Measurements from ENCODE around the gene MALRD1. TPM values are rescaled to one million over a fixed set of nuclear protein-coding genes. Genes with fewer than 3 reads are reported as not detected.

The MALRD1 gene
- total RNA-seq = under 1 TPM; 0.29 to 0.41 TPM

DNA sequence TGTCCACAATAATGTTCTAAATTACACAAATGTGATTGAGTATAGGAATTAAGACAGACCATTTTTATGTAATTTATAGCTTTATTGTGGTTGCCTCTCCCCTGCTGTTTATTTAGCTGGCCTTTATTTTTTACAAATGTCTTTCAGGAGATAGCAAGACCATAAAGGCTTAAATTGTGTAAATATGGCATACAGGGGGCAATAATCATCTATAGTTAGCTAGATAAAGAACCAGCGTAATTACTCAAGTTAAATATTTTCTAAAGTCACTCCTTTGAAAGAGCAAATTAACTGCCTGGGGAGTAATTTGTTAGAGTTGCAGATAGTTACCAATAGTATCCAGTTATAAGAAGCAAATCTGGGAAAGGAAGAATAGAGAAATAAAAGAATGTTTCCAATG lies at the start of gene MALRD1:
MALRD1 (plus strand) TSS at position 313 of the 400 bp plus-strand sequence. CDS start 138 bp downstream, outside the sequence.
- no peaks in the 10 kb centered on the region for H3K36me3 Mint-ChIP-seq (ENCODE audit: low read depth)
- ATAC-seq (no peak), DNase-seq (no peak)
- no peaks in the 10 kb centered on the region for H3K4me1 Mint-ChIP-seq (ENCODE audit: low read depth)
- peaks cover 9% of the 10 kb centered on the region for H3K9me3 Mint-ChIP-seq
- intact Hi-C loops (cut with micrococcal nuclease) = no loop called here
- no peak within 1 kb of the TSS for H3K27ac Mint-ChIP-seq
- ChIA-PET POLR2A (no interaction called here), CTCF (no interaction called here)
- no peak within 1 kb of the TSS for H3K4me3 Mint-ChIP-seq
- TF ChIP-seq, protein P1, sequence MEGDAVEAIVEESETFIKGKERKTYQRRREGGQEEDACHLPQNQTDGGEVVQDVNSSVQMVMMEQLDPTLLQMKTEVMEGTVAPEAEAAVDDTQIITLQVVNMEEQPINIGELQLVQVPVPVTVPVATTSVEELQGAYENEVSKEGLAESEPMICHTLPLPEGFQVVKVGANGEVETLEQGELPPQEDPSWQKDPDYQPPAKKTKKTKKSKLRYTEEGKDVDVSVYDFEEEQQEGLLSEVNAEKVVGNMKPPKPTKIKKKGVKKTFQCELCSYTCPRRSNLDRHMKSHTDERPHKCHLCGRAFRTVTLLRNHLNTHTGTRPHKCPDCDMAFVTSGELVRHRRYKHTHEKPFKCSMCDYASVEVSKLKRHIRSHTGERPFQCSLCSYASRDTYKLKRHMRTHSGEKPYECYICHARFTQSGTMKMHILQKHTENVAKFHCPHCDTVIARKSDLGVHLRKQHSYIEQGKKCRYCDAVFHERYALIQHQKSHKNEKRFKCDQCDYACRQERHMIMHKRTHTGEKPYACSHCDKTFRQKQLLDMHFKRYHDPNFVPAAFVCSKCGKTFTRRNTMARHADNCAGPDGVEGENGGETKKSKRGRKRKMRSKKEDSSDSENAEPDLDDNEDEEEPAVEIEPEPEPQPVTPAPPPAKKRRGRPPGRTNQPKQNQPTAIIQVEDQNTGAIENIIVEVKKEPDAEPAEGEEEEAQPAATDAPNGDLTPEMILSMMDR (IDR thresholded peaks at IDR 0.05) = no peak
- no peaks in the 10 kb centered on the region for H3K27me3 Mint-ChIP-seq

DNA sequence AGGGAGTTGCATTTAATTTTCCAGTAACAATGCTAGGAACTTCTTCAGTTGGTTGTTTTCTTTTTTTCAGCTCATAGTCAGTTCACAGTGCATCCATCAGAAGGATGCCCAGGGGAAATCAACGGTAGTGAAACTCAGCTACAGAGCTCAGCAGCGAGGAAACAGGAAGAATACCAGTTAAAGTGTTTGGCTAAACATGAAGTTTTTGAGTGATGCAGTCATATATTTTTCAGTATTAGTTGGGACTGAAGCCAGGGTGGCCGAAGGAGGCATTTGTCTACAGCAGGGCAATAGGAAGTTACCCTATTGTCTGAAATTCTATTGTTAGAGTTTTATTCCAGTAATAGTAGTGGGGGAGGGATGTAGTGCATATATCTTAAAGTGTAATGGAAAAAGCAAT lies 45.3 kb upstream of the MALRD1 start:
- TF ChIP-seq, protein P1 (IDR thresholded peaks at IDR 0.05) = no peak
- H3K27me3 Mint-ChIP-seq = no peaks in the 10 kb centered on the region
- H3K27ac Mint-ChIP-seq = no peak overlapping the region
- ATAC-seq (no peak), DNase-seq (no peak)
- no peak overlapping the region for H3K4me3 Mint-ChIP-seq
- intact Hi-C loops (cut with micrococcal nuclease) = no loop called here
- no peaks in the 10 kb centered on the region for H3K36me3 Mint-ChIP-seq (ENCODE audit: low read depth)
- no peaks in the 10 kb centered on the region for H3K4me1 Mint-ChIP-seq (ENCODE audit: low read depth)
- ChIA-PET POLR2A (no interaction called here), CTCF (no interaction called here)
- peaks cover 9% of the 10 kb centered on the region for H3K9me3 Mint-ChIP-seq

GRCh38 chr10:19012111-19012510 lies 36.5 kb upstream of the MALRD1 start:
- ChIA-PET CTCF (no interaction called here), POLR2A (no interaction called here)
- Mint-ChIP-seq H3K36me3 (ENCODE audit: low read depth) (no peaks in the 10 kb centered on the region), H3K27ac (no peak overlapping the region), H3K27me3 (no peaks in the 10 kb centered on the region), H3K9me3 (peaks cover 4% of the 10 kb centered on the region), H3K4me3 (no peak overlapping the region), H3K4me1 (ENCODE audit: low read depth) (no peaks in the 10 kb centered on the region)
- intact Hi-C loops (cut with micrococcal nuclease) = no loop called here
- no peak for DNase-seq
- no peak for ATAC-seq
- TF ChIP-seq, protein P1 (IDR thresholded peaks at IDR 0.05) = no peak

DNA sequence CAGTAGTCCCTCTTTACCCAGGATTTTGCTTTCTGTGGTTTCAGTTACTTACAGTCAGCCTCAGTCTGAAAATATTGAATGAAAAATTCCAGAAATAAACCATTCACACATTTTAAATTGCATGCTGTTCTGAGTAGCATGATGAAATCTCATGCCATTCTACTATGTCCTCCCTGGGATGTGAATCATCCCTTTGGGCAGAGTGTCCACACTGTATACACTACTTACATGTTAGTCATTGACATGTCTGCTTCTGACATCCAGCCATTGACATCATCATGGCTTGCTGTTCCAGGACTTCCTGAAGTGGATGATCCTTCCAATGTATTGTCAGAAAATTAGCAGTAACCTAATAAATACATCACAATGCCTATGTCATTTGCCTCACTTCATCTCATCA lies 34.6 kb upstream of the MALRD1 start:
- ATAC-seq (no peak), DNase-seq (no peak)
- no peaks in the 10 kb centered on the region for H3K4me1 Mint-ChIP-seq (ENCODE audit: low read depth)
- ChIA-PET CTCF (no interaction called here), POLR2A (no interaction called here)
- peaks cover 4% of the 10 kb centered on the region for H3K9me3 Mint-ChIP-seq
- H3K36me3 Mint-ChIP-seq (ENCODE audit: low read depth) = no peaks in the 10 kb centered on the region
- H3K27me3 Mint-ChIP-seq = no peaks in the 10 kb centered on the region
- intact Hi-C loops (cut with micrococcal nuclease) = no loop called here
- no peak overlapping the region for H3K4me3 Mint-ChIP-seq
- no peak overlapping the region for H3K27ac Mint-ChIP-seq
- TF ChIP-seq, protein P1 (IDR thresholded peaks at IDR 0.05) = no peak

DNA sequence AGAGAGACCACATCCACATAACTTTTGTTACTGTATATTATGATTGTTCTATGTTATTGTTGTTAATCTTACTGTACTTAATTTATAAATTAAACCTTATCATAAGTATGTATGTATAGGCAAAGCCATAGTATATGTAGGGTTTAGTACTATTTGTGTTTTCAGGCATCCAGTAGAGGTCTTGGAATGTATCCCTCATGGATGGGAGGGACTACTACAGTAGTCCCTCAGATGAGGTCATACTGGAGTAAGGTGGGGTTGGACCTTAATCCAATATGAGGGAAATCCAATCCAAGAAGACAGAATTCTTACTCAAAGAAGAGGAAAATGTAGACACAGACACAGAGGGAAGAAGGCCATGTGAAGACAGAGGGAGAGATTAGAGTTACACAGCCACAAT lies 34.1 kb upstream of the MALRD1 start:
- no peak overlapping the region for H3K27ac Mint-ChIP-seq

More for the DNA sequence above, 34.1 kb upstream of the MALRD1 start:
- DNase-seq (no peak), ATAC-seq (no peak)
- H3K9me3 Mint-ChIP-seq = peaks cover 4% of the 10 kb centered on the region
- POLR2A ChIA-PET = no interaction called here
- no peak overlapping the region for H3K4me3 Mint-ChIP-seq
- TF ChIP-seq, protein P1 (IDR thresholded peaks at IDR 0.05) = no peak
- no peaks in the 10 kb centered on the region for H3K4me1 Mint-ChIP-seq (ENCODE audit: low read depth)
- CTCF ChIA-PET = no interaction called here
- no peaks in the 10 kb centered on the region for H3K27me3 Mint-ChIP-seq
- H3K36me3 Mint-ChIP-seq (ENCODE audit: low read depth) = no peaks in the 10 kb centered on the region
- intact Hi-C loops (cut with micrococcal nuclease) = no loop called here
